ENCODE data around the gene ZNF451.

Gene ZNF451

DNA sequence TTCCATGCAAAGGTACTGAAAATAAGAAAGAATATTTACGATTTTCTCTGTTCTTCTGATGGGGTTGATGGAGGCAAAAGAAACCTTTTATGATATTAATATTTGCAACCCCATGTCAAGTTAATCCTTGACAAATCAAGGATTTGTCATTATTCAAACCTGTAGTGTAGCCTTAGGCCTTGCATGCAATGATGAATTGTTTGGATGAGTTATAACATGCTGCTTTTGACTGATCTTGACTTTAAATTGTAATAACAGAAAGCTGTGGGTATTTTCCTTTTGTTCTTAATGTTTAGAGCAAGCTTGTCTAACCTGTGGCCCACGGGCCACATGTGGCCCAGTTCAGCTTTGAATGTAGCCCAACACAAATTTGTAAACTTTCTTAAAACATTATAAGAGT, 69.1 kb downstream of the ZNF451 start:
- DNase-seq (ENCODE audit: low spot score): no peak

- DNase-seq (ENCODE audit: low spot score): no peak
These were observed 72.0 kb downstream of the ZNF451 start for GRCh38 chr6:57162028-57162427.

DNA sequence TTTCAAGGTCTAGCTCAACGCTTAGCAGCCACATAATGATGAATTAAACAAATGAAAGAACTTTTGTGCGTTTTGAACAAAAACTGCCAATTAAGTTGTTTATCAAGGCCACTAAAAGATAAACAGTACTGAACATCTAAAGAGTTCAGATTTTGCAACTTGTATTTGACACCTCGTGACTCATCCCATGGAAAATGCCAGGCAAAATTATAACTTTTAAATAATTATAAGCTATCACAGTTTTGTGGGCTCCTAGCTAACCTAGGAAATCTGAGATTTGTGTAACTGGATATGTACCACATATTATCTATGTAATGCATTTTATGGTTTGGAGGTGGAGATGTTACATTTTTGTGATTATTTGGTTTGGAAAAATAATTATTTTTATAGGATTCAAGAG, 72.5 kb downstream of the ZNF451 start:
- DNase-seq (ENCODE audit: low spot score): no peak

- no peak for DNase-seq (ENCODE audit: low spot score)
These were observed 74.0 kb downstream of the ZNF451 start for GRCh38 chr6:57163956-57164355.

GRCh38 chr6:57165080-57165479, 75.1 kb downstream of the ZNF451 start:
- no peak for DNase-seq (ENCODE audit: low spot score)

- DNase-seq (ENCODE audit: low spot score): peak; percentile 77
These were observed 82.4 kb downstream of the ZNF451 start, which contains the start of gene BAG2 for GRCh38 chr6:57172136-57173055. TSS of gene BAG2 (plus strand) at chr6:57172326. CDS start at chr6:57172698, 372 bp downstream.

DNA sequence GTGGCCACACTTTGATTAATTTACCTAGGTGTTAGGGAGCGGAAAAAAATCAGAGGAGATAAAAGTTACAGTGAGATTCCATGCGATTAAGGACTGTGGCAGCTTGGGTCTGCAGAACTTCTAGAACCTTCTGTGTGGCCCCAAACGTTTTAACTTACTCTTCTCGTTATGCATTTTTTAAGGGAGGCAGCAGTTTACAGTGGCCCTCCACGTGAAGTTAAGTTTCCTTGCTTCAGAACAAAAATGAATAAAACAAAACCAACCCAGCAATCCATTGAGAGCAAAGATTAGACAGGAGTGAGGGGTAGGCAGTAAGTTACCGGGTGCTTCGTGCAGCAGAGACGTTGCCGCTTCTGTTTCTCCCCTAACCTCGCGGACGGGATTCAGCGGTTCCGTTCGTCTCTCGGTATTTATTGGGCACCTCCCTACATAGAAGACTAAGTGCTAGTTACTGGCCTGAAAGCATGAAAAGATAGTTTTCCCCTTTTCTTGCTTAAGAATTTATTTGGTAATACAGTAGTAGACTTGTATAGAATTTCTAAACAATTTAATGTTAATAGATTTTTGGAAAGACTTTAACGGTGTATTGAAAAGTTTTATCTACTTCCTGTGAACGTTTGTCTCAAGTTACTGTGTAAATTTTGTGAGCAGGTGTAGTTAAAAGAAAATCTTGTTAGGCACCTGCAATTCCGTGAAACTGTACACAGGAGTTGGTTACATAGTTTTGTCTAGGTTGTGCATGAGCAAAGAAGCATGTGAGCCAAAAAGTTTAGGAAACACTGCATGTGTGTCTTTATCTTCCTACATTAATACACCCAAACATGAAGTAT, 83.3 kb downstream of the ZNF451 start:
- peak; percentile 29 for DNase-seq (ENCODE audit: low spot score)

DNA sequence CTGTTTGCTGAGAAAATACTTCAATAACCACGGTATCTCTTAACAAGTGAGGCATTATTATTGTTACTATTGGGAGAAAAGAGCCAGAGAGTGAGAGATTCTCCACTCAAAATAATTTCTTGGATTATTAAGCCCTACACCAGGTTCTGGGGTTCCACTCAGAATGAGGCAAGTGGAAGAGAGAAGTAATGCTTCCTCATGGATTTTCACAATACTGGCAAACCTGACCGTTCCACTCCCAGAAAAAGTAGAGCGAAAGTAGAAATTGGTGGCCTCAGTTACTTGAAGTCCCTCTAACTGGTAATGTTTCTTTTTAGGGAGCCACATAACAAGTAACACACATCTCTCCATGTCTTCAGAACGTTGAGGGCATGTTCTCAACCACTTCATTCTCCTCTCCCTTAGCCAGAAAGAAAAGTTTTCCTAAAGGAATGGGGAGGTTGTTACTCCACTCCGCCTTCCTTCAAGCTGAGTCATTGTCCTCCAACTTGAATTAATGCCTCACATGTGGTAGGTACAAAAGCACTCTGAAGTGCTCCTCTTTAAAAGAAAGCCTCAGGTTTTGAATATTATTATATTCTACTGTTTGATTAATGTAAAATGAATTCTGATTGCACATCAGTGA, 84.0 kb downstream of the ZNF451 start:
- no peak for DNase-seq (ENCODE audit: low spot score)

GRCh38 chr6:57174511-57174907, 84.5 kb downstream of the ZNF451 start:
- DNase-seq (ENCODE audit: low spot score): no peak

DNA sequence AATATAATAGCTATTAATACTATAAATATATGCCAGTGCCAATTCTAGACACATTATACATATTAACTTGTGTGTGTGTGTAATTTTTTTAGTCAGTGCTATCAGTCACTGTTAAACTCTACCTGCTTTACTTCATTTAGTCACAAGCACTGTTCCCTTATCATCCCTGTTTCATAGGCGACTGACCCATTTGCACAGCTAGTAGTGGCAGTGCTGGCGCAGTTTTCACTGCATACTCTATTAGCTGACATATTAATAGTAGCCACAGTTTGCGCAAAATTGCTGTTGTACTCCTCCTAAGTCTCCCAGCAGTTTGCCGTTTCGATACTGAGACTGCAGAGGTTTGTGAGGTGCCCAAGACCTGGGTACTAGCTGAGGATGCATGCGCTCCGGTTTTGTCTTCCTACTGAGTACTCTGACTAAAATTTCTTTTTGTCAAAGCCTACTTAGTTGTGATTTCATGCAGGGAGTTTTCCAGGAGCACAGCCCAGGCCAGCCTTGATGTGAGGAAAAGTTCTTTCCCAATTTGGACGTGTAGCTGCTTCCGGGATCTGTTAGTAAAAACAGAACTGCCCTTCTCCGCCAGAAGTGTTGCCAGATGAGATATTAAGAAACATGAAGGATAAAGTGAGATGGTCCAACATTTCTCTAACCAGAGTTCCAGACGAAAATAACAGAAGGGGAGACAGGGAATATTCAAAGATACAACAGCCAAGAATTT, 87.7 kb downstream of the ZNF451 start:
- no peak for DNase-seq (ENCODE audit: low spot score)

DNA sequence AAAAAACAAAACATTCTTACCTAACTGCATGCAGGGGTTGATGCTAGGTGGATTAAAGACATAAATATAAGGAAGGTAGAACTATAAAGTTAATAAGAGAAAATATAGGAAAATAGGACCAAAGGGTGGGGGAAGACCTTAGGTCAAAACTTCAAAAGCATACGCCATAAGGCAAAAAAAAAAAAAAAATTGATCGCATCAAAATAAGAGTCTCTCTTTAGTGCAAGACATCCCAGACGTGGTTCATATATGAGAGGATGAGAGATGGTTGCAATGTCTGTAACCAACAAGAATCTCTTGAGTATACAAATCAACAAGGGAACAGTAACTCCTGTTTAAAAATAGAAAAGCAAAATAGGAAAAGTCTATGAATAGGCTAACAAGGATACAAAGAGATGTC, 90.6 kb downstream of the ZNF451 start:
- no peak for DNase-seq (ENCODE audit: low spot score)

GRCh38 chr6:57182017-57182432, 92.0 kb downstream of the ZNF451 start:
- no peak for DNase-seq (ENCODE audit: low spot score)

- no peak for DNase-seq (ENCODE audit: low spot score)
These were observed 93.3 kb downstream of the ZNF451 start for GRCh38 chr6:57183336-57183735.

DNA sequence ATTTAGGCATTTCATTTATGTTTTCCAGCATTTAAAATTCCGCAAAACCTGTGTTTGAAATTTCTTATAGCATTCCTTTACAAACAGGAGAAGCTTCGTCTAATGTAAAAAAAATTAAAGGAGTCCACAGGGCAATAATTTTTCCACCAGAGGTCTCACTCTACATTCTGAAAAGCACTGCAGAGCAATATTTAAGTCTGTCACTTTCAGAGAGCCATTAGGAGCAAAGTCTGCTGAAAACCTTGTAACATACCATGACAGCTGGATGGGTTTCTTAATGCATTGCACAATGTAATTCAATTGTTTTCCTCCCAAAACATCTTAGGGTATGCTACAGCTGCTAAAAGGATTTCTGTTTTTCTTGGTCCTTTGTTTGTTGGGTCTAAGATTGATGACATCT, 100.2 kb downstream of the ZNF451 start:
- no peak for DNase-seq (ENCODE audit: low spot score)

- no peak for DNase-seq (ENCODE audit: low spot score)
These were observed 103.2 kb downstream of the ZNF451 start for GRCh38 chr6:57193177-57193576.

DNA sequence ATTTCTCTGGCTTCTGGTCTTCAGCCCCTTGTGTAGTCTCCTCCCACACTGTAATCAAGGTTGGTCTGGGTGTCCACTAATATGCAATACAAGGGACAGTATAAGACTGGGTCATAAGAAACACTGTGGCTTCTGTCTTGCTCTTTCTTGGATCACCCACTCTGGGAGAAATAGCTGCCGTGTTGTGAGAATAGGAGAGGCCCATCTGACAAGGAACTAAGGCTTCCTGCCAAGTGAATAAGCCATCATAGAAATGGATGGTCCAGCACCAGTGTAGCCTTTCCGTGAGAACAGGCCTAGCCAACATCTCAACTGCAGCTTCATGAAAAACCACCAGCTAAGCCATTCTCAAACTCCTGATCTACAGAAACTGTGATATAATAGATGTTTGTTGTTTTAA, 105.5 kb downstream of the ZNF451 start:
- no peak for DNase-seq (ENCODE audit: low spot score)

DNA sequence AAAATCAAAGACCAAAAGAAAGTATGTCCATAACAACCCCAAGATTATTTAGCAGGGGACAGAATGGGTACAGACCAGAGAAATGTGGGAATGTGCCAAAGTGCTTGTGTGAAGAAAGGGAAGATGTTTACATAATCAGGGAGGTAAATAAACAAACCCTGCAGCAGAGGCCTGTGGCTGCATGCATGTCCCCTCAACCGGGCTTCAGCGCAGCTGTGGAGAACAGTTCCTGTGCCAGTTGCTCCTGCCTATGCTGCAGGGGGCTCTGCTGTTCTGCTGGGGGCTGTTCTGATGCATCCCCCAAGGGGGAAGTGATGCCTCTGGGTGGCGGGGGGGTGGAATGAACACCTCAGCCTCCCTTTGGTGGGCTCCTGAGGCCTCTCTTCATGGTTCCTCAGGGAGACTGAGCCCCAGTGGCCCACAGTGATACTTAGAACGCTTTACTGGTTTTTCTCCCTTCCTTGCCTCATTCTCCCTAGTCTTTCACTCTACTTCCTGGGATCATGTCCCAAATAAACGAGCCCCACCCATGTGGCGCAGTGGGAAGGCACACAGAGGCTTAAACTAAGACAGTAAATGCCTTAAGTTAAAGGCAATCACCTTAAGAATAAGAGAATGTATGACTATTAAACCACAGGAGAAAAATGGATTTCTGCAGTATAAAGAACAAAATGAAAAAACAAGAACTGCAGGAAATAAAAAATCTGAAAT, 109.1 kb downstream of the ZNF451 start:
- DNase-seq (ENCODE audit: low spot score): no peak

GRCh38 chr6:57201718-57202117, 111.7 kb downstream of the ZNF451 start:
- no peak for DNase-seq (ENCODE audit: low spot score)

- DNase-seq (ENCODE audit: low spot score): no peak
These were observed 115.8 kb downstream of the ZNF451 start for GRCh38 chr6:57205550-57206328.

DNA sequence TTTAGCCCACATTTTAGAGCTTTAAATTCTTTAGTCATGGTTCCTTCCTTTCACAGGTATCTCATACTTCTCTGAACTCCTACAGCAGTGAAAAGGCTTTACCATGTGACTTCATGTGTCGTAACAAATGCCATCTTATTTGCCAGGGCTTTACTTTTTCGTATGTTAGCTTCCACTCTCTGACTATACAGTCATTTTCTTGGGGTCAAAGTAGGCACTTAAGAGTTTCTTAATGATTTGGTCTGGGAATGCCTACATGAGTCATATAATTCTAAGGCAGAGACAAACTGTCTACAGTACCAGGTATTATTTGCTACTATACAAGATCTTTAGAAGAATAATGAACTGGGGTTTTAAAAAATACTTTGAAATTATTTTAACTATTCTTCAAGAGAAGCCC, 117.2 kb downstream of the ZNF451 start:
- no peak for DNase-seq (ENCODE audit: low spot score)

All from putamen (tissue), 1 donor.